ENCODE results near the gene TMEM11. TPM values are rescaled to one million over a fixed set of nuclear protein-coding genes. Genes with fewer than 3 reads are reported as not detected.
"Not testable (repeated sequence)": the region's sequence is repeated elsewhere in the genome, so short reads cannot be mapped to it uniquely, and the experiment has no call there.

The TMEM11 gene
- total RNA-seq, 1 experiment from 2014 or later = 52.3 TPM

GRCh38 chr17:21242780-21243515, 29.0 kb upstream of the TMEM11 start:
- no peak for DNase-seq (ENCODE audit: low read depth)

GRCh38 chr17:21242026-21242697, 28.2 kb upstream of the TMEM11 start:
- DNase-seq (ENCODE audit: low read depth) = no peak

DNA sequence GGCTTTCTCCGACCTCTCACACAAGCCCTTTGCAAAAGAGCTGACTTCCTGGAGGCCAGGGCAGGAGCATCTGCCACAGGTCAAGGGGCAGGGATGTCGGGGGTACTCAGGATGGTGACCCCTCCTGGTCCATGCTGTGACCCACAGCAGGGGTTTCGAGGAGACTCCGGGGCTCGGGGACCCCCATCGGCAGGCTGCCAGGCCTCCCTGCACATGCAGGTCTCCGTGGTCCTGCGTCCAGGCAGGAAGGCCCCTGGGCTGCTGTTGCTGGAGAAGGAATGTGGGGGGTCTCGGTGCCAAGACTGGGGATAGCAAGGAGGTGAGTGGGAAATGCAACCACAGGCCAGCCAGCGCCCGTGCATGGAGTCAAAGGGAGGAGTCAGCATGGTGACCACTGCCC, 27.6 kb upstream of the TMEM11 start:
- DNase-seq (ENCODE audit: low read depth) = no peak

DNA sequence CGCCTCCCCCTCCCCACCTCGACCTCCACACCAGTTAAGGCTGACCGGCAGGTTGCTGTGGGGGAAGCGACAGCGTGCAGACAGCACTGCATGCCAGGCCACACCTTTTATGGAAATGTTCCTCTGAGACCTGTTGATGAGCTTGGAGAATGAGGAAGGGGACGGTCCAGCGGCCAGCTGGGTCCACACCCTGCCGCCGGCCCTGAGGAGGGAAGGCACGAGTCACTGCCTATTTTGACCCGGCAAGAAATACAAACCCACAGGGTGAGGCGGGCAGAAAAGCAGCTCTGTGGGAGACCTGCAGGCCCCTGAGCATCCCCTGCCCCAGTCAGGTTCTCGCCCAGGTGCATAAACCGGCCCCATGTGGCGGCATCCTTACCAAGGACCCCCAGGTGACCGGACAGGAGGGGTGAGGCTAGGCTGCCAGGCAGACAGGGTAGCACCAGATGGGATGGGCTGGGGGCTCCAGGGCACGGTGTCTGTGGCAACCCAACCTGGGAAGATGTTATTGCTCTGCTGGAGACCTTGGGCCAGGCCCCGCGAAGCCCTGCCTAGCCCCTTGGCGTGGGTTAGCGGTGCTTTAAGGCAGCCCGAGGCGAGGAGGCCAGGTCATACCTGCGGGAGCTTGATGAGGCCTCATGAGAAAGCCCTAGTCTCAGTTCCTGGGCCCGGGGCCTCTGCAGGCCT, 26.6 kb upstream of the TMEM11 start:
- DNase-seq (ENCODE audit: low read depth) = no peak

DNA sequence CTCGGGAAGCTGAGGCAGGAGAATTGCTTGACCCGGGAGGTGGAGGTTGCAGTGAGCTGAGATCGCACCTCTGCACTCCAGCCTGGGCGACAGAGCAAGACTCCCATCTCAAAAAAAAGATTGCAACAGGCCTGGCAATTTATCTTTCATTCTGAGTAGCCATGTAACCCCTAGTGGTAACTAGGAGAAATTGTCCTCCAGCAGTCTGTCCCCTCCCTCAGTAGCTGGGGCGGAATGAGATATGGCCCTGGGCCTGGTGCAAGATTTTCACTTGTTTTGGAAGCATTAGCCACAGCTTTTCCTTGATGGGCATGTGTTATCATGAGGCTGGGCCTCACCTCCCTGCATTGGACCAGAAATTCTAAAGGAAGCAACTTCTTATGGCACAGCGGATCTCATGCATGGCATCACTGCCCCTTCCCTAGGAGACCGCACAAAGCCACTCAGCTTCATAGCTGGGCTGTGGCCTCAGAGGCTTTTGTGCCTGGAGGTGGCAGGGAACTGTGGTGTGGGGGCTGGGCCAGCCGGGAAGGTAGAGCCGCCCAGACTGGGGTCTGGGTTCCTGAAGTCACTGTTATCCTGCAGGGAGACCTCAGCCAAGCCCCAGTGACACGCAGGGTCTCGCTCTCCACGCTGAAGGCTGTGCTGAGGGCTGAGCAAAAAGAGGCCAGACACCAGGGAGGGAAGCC, 25.9 kb upstream of the TMEM11 start:
- DNase-seq (ENCODE audit: low read depth) = no peak

- DNase-seq (ENCODE audit: low read depth) = no peak
These were observed 22.0 kb upstream of the TMEM11 start for GRCh38 chr17:21235921-21236320.

GRCh38 chr17:21233581-21234347, 19.8 kb upstream of the TMEM11 start:
- no peak for DNase-seq (ENCODE audit: low read depth)

GRCh38 chr17:21232033-21232749, 18.2 kb upstream of the TMEM11 start:
- DNase-seq (ENCODE audit: low read depth) = no peak

DNA sequence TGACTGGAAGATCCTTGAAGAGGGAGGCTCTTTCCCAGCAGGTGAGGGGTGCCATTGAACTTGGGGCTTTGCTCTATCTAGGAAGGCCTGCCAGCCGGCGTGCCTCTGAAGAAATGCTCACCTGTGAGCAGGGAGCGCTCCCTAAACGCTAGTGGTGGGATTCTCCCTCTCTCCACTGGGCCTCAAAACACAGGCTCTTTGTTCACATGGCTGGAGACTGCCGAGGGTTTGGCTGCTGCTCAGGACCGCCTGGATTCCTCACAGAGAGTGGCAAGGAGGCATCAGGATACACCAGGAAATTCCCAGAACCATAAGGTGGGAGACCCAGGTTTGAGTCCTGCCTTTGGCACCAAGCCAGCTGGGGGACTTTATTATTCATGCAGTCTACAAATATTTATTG, 17.6 kb upstream of the TMEM11 start:
- DNase-seq (ENCODE audit: low read depth) = no peak

DNA sequence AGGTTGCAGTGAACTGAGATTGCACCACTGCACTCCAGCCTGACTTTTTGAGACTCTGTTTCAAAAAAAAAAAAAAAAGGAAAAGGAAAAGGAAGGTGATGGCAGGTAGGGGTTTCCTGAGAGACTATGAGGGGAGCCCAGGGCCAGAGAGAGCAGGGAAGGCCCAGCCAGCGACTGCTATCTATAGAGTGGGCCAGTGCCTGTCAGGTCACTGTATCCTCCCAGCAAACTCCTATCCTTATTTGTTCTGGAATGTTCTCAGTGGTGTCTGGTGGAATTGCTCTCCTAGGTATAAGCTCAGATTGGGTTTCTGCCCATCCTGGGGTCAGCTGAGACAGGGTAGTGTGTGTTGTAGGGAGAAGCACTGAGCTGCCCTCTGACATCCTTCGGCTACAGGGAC, 14.9 kb upstream of the TMEM11 start:
- no peak for DNase-seq (ENCODE audit: low read depth)

DNA sequence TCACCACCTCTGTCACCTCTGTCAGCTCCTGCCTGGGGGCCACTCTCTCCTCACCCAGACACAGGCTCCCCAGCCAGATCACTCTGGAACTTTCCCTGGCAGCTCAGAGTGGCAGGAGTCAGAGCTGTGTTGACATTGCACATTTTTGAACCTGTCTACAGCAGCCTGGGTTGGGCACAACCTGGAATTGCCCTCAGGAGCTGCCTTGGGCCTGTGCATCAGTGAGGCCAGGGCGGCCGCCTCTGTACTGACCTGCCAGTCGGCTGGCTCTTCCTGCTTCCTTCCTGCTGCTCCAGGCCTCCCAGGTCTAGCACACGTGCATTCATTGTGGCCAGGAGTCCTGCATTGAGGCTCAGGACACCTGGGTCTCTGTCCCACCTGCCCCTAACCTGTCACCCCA, 14.2 kb upstream of the TMEM11 start:
- no peak for DNase-seq (ENCODE audit: low read depth)

DNA sequence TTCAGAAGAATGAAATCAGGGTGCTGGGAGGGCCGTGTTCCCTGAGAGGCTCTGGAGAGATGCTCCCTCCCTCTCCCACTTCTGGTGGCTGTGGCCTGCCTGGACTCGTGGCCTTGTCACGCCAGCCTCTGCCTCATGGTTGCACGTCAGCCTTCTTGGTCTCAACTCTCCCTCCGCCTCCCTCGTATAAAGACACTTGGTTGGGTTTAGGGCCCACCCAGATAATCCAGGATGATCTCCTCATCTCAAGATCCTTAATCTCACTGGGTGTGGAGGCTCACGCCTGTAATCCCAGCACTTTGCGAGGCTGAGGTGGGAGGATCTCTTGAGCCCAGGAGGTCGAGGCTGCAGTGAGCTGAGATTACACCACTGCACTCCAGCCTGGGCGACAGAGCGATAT, 13.3 kb upstream of the TMEM11 start:
- DNase-seq (ENCODE audit: low read depth) = not testable (repeated sequence)

DNA sequence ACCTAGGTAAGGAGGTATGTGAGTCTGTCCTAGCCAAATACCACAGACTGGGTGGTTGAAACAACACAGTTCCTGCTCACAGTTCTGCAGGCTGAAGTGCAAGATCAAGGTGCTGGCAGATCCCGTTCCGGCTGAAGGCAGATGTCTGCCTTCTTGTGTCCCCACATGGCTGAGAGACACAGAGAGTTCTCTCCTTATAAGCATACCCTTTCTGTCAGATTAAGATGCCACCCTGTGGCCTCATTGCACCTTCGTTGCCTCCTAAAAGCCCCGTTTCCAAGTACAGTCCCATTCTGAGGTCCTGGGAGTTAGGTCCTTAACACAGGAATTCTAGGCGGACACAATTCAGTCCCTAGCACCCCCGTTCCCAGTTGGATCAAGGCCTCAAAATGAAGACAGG, 9.1 kb upstream of the TMEM11 start:
- DNase-seq (ENCODE audit: low read depth) = no peak

- DNase-seq (ENCODE audit: low read depth) = no peak
These were observed 4.9 kb upstream of the TMEM11 start for GRCh38 chr17:21218831-21219380.

DNA sequence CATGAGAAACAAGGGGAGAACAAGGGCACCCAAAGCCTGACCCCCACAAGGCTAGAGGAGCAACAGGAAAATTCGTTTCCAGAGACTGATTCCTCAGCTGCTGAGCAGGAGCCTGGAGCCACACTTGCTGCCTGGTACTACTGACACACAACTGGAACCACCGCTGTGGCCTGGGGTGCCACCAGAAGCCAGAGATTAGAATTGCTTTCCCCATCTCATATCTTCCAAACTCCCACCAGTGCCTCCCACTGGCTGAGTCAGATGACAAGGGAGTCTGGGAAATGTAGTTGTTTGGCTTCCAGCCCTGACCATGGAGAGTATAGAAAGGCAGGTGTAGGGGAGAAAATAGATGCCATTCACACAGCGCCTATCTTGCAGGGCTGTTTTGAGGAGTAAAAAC, 4.1 kb upstream of the TMEM11 start:
- peak; percentile 39 for DNase-seq (ENCODE audit: low read depth)

DNA sequence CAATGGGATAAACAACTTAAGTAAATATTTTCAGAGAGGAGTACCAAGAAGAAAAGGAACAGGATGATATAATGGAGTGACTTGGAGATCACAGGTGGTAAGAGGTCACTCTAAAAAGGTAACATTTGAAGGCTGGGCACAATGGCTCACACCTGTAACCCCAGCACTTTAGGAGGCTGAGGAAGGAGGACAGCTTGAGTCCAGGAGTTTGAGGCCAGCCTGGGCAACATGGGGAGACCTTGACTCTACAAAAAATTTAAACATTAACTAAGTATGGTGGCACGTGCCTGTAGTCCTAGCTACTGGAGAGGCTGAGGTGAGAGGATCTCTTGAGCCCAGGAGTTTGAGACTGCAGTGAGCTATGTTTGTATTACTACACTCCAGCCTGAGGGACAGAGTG, 3.4 kb upstream of the TMEM11 start:
- no peak for DNase-seq (ENCODE audit: low read depth)

DNA sequence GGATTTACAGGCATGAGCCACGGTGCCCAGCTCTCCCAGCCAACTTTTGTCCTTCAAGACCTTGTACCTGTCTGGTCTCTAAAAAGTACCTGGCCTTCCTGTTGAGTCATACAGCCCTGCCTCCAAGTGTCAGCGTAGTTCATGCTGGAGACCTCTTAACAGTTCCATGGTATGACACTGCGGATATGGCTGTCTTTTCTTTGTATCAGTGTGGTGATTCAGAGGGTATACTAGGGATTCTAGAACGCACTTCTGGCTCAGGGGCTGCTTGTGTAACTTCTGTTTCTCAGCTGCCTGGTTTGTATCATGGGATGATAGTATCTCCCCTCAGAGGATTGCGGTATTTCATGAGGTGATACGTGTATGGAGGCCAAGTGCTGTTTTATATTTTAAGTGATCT, 2.0 kb upstream of the TMEM11 start:
- no peak for DNase-seq (ENCODE audit: low read depth)

- no peak for DNase-seq (ENCODE audit: low read depth)
These were observed 998 bp upstream of the TMEM11 start for GRCh38 chr17:21214777-21215541.

DNA sequence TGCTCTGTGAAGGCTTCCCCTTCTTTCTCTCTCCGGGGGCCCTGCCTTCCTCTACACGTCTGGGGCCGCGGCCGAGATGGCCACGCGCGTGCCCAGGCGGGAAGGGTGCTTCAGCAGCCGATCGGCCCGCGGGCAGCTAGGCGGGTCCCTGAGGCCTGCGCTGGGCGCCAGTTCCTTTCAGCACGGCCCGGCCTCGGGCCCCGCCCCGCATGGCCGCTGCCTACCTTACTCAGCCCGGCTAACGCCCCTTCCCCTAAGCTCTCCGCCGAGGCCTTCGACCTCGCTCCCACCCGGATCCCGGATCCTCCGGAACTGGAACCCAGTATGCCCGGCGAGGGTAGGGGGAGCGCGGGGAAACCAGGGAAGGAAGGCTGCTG, 335 bp downstream of the TMEM11 start:
- DNase-seq (ENCODE audit: low read depth) = peak; percentile 10

All from HT1080 (cell line).